Stomach (tissue), 4 donors: ENCODE measurements around the gene DEFB129.

Experiments used
- CTCF ChIP-seq, 7 experiments: fragments of 450-650 bp in 4 of 7; fragments of 200-600 bp in 3 of 7; sonication (generic) in 3 of 7; IDR thresholded peaks; one replicate each; pipeline ENCODE4 v1.5.1; 2016 to 2019; ENCODE audit warnings: antibody characterized with exemption in 7 of 7, control low read depth in 2 of 7, mild to moderate bottlenecking in 1 of 7
- EP300 ChIP-seq: sonication (generic); formaldehyde crosslinking; IDR thresholded peaks from one replicate; pipeline ENCODE4 v1.6.1; 2017; ENCODE audit warnings: antibody characterized with exemption
- POLR2A ChIP-seq, 4 donors: fragments of 450-650 bp; IDR thresholded peaks; one replicate each; pipeline ENCODE4 v1.6.1; 2016; ENCODE audit warnings: antibody characterized with exemption in 4 of 4, control low read depth in 2 of 4, mild to moderate bottlenecking in 1 of 4, moderate library complexity in 1 of 4
- POLR2AphosphoS5 ChIP-seq, 3 donors: sonication (generic); formaldehyde crosslinking; IDR thresholded peaks; one replicate each; pipeline ENCODE4 v1.6.1; 2016; ENCODE audit warnings: antibody characterized with exemption in 3 of 3

GRCh38 chr20:235891-236290, 8.8 kb downstream of the DEFB129 start:
- TF ChIP-seq POLR2A (IDR thresholded peaks at IDR 0.05) = no peak
- no peak for TF ChIP-seq CTCF (IDR thresholded peaks at IDR 0.05)
- TF ChIP-seq POLR2AphosphoS5 (IDR thresholded peaks at IDR 0.05) = no peak
- TF ChIP-seq EP300 = no peak
